Measurements from ENCODE around the gene MYLK.

GRCh38 chr3:123877466-123877865, 6.7 kb downstream of the MYLK start:
- TF ChIP-seq POLR2A (IDR thresholded peaks at IDR 0.05) = no peak
- TF ChIP-seq CTCF (IDR thresholded peaks at IDR 0.05) = no peak

Measured in lower leg skin (tissue), 3 donors.